RCC 7860 (cell line): ENCODE measurements around the gene FBN1.

Experiments used
- DNase-seq: peaks from one replicate; pipeline ENCODE4 v3.0.0-alpha.2; 2015; ENCODE audit warnings: low spot score
- FAIRE-seq: peaks from 2 replicates; lab custom pipeline; 2012; peaks lifted over from hg19 to GRCh38; lab: Jason Lieb, UNC

Gene FBN1

GRCh38 chr15:48556159-48556897, 89.2 kb downstream of the FBN1 start:
- FAIRE-seq (no peak), DNase-seq (no peak)

- no peak for DNase-seq
- FAIRE-seq, result no peak
Observed at GRCh38 chr15:48555241-48555881, 90.1 kb downstream of the FBN1 start.

DNA sequence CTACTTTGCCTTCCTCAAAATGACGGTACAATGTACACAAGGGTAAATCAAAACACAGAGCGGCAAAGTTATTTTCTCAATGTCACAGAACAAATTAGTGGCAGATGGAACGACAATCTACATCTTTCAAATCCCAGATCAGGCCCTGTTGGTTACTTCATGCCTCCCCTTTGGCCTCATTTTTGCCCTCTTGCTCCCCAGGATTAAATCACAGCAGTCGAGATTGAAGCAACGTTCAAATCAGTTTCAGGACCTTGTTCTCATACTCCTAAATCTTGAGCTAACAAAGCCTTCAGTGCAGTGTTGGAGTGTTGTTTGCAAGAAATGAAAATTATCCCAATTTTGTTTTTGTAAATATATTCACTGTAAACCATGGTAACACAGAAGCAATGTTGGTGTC, 91.4 kb downstream of the FBN1 start:
- FAIRE-seq (no peak), DNase-seq (no peak)

DNA sequence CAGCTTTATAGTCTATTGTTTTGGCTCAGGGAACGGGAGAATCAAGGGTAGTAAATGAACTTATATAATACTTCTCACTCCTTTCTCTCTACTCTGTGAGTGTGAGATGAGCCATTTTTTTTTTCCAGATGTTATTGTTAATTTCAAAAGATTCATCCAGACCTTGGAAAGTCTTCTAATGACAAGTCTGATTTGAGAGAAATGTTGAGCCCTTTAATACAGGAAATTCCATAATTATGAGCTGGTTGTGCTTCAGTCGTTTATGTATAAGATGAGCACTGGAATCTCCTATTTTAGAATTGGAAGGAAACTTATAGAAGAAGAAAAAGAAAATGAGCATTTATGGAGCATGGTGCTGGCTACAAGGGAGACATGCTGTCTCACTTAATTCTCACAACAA, 92.0 kb downstream of the FBN1 start:
- DNase-seq, result no peak
- no peak for FAIRE-seq

- no peak for FAIRE-seq
- DNase-seq, result no peak
Observed at GRCh38 chr15:48550822-48551525, 94.5 kb downstream of the FBN1 start.

GRCh38 chr15:48548455-48548854, 97.1 kb downstream of the FBN1 start:
- FAIRE-seq (no peak), DNase-seq (no peak)

GRCh38 chr15:48547286-48547685, 98.2 kb downstream of the FBN1 start:
- FAIRE-seq, result no peak
- DNase-seq, result no peak

DNA sequence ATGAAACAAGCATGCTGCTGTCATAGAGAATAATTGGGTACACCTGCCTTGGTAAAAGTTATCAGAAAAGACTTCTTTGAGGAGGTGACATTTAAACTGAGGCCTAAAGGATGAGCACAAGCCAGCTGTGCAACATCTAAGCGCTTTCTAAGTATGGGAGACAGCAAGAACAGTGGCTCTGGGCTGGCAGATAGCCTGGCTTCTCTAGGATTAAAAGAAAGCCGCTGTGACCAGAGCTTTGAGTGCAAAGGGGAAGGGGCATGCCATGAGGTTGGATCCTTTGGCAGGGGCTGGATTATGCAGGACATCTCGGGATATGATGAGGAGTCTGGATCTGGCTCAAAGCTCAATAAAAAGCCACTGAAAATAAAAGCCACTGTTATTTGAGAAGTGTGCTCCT, 99.2 kb downstream of the FBN1 start:
- FAIRE-seq, result no peak
- DNase-seq, result no peak

DNA sequence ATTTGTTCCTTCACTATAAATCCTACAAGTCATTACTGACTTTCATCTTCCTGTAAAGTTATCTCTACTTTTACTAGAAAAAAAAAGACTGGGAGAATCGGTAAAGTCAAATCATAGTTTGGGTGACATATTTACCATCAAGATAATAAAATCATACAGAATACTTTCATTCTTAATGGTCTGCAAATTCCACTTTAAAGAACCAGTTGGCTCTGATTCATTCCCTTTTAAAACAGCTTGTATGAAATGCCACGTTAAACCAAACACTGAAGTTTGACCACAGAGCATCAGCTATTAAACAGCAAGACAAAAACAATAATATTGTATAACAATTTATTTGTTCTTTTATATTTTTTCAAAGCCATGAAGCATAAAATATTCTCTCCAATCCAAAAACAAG, 100.7 kb downstream of the FBN1 start:
- no peak for DNase-seq
- no peak for FAIRE-seq

- no peak for FAIRE-seq
- DNase-seq, result no peak
Observed at GRCh38 chr15:48541341-48542278, 103.9 kb downstream of the FBN1 start.

DNA sequence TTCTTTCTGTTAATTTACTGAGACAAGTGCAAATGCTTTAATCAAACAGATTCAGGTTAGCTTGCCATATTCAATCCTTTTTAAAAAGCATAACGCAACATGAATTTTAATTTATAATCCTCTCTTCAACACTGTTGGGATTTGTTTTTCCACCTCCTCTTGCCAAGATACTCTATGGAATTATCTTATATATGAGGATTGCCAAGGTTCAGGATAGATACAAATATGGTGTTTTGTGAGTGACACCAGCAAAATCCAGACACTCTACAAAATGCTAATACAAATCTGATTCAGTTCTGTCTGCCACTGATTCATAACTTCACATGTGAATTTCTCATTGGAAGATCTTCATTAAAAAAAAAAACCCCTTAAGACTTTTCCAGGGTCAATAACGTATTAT, 104.8 kb downstream of the FBN1 start:
- DNase-seq (no peak), FAIRE-seq (no peak)

DNA sequence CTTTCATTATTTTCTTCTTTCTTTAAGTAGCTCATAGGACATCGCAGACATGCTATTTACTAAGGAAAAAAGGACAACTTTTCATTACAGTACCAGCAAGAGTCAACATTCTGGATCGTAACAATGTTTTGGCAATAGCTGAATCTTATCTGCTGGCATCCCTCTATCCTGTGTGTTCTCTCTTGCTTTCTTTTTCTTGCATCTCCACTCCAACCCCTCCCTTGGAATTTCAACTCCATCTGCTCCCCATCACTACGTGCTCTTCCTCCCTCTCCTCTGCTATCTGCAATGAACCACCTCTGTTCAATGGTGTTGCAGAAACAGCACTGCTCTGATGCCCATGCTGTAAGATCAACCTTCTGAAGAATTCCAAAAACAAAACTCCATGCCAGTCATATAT, 106.6 kb downstream of the FBN1 start:
- DNase-seq (no peak), FAIRE-seq (no peak)

- DNase-seq, result no peak
- no peak for FAIRE-seq
Observed at GRCh38 chr15:48537271-48538113, 108.0 kb downstream of the FBN1 start.

DNA sequence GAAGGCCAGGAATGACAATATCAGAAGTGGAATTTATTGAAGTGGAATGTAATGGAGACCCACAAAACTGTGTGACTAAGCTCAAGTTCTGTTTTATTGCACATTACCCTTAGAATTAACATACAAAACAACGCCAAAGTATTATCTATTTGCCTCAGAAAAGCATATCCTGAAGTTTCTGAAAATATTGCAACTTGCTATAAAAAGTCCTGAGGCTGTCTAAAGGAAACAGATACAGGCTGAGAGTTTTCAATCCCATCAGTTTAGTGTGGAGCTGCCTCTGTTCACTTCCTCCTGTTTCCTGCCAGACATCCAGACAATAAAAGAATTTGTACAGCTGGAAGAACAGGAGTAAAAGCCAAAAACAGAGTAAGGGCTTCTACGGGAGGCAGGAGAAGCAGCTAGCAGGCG, 108.8 kb downstream of the FBN1 start:
- FAIRE-seq (no peak), DNase-seq (no peak)

DNA sequence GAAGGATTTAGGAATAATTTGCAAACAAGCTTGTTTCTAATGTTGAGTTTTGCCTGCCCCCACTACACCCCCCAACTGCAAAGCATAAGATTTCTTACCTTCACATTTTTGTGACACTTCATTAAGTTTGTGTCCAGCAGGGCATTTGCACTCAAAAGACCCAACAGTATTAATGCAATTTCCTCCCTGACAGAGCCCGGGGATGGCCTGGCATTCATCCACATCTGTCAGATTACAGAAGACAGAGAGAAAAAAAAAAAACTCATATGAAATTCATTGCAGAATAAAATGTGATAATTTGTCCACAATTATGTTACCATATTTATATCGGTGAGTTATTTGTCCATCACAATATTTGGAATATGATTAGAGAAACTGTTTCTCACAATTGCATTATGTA, 111.5 kb downstream of the FBN1 start:
- DNase-seq, result no peak

GRCh38 chr15:48532946-48533345, 112.6 kb downstream of the FBN1 start:
- no peak for FAIRE-seq
- DNase-seq, result no peak

More for the DNA sequence above, 111.5 kb downstream of the FBN1 start:
- FAIRE-seq, result no peak

DNA sequence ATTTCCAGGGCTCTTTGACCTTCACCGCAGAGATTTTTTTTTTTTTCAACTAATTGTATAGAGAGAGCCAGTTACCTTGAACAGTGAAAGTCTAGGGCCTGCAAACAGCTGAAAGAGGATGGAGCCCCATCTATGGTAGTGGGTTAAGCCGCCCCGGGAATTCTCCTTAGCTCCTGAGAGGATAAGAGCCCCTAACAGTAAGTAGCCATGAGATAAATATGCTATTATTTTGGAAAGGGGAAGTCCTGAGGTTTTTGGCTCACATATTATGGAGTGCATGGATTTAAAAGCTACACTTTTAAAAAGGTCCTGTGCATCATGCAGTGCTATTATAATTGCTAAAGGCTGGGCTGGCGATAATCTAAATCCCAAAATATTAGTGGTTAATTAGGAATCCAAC, 115.0 kb downstream of the FBN1 start:
- no peak for DNase-seq
- FAIRE-seq, result no peak

- FAIRE-seq (no peak), DNase-seq (no peak)
Observed at GRCh38 chr15:48528921-48529320, 116.6 kb downstream of the FBN1 start.

DNA sequence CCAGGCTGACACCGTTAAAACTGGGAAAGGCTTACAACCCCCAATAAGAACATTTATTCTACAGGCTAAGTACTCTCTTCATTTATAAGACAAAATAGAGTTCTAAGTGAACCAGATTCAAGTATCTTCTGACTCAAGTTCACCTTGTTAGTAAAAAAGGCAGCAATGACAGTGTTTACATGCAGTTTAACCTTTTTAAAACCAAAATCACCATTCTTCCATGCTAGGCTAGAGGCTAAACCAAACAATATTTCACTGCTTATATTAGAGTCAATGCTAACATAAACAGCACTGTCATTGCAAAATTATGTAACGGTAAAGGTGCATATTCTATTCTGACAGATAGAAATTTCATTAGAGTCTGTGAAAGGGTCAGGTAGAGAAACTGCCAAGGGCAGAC, 118.0 kb downstream of the FBN1 start:
- FAIRE-seq, result no peak

DNA sequence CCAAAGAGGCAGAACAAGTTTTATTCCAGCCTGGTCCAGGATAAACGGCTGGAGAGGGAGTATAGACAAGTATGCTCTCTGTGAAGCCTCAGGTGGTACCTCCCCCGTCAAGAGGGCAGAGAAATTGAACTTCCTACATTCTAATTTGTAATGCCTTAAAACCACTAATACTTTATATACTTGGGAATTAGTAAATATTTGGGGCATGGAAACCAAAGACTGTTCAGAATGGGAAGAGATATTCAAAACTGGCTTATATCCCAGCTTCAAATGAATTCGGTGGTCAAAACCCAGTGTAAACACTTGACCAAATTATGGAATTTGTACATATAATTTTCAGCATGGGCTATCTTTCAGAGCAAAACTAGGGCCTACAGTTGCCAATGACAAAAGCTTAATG, 122.6 kb downstream of the FBN1 start:
- no peak for FAIRE-seq

More for the DNA sequence above, 118.0 kb downstream of the FBN1 start:
- no peak for DNase-seq

More for the DNA sequence above, 122.6 kb downstream of the FBN1 start:
- DNase-seq, result no peak
